ENCODE measurements around the gene CORO7. TPM values are rescaled to one million over a fixed set of nuclear protein-coding genes. Genes with fewer than 3 reads are reported as not detected.

Gene CORO7
- total RNA-seq, 4 donors from 2014 or later, result 11.0 to 38.9 (median 17.8) TPM

DNA sequence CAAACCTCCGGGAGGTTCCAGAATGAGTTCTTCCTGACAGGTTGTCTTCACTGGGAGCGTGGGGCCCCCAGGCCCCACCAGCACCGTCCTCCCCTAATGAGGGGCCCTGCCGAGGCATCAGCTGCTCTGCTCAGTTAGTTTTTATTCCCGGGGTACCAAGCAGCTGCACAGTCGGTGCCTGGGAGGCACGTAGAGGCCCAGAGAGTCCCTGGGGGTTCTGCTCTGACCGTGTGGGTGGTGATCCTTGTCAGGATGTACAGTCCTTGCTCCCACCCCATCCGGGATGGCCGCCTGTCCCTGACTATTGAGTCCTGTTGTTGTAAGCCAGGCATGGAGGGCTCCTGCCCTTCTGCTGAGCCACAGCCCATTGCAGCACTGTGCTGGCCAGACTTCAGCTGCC, 39.6 kb upstream of the CORO7 start:
- no peaks in the 10 kb centered on the region for H3K27me3 ChIP-seq
- H3K4me3 ChIP-seq, result no peak overlapping the region
- TF ChIP-seq, protein P1, sequence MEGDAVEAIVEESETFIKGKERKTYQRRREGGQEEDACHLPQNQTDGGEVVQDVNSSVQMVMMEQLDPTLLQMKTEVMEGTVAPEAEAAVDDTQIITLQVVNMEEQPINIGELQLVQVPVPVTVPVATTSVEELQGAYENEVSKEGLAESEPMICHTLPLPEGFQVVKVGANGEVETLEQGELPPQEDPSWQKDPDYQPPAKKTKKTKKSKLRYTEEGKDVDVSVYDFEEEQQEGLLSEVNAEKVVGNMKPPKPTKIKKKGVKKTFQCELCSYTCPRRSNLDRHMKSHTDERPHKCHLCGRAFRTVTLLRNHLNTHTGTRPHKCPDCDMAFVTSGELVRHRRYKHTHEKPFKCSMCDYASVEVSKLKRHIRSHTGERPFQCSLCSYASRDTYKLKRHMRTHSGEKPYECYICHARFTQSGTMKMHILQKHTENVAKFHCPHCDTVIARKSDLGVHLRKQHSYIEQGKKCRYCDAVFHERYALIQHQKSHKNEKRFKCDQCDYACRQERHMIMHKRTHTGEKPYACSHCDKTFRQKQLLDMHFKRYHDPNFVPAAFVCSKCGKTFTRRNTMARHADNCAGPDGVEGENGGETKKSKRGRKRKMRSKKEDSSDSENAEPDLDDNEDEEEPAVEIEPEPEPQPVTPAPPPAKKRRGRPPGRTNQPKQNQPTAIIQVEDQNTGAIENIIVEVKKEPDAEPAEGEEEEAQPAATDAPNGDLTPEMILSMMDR (IDR thresholded peaks at IDR 0.05), result no peak
- TF ChIP-seq EP300 (IDR thresholded peaks at IDR 0.05), result no peak
- no peak for TF ChIP-seq POLR2AphosphoS5 (IDR thresholded peaks at IDR 0.05)
- no peak for TF ChIP-seq POLR2A (IDR thresholded peaks at IDR 0.05)
- peaks cover 0 to 98% of the 10 kb centered on the region in 2 donors for H3K36me3 ChIP-seq
- H3K9me3 ChIP-seq, result no peaks in the 10 kb centered on the region
- ATAC-seq, result no peak
- H3K27ac ChIP-seq, result no peak overlapping the region
- no peaks in the 10 kb centered on the region for H3K4me1 ChIP-seq
- WGBS, 2 donors (ENCODE audit: low coverage in 1 of 2), result 82% methylated on average over 7 of the region's 10 CpGs

GRCh38 chr16:4455081-4455480, 38.7 kb upstream of the CORO7 start:
- Histone ChIP-seq H3K4me1 (no peaks in the 10 kb centered on the region), H3K9me3 (no peaks in the 10 kb centered on the region), H3K27me3 (no peaks in the 10 kb centered on the region), H3K27ac (no peak overlapping the region), H3K4me3 (no peak overlapping the region), H3K36me3 (peaks cover 0 to 98% of the 10 kb centered on the region in 2 donors)
- no CpG with 5 or more reads among the region's 14 CpGs for WGBS, 2 donors (ENCODE audit: low coverage in 1 of 2)
- ATAC-seq, result no peak
- TF ChIP-seq, protein P1 (IDR thresholded peaks at IDR 0.05), result no peak

DNA sequence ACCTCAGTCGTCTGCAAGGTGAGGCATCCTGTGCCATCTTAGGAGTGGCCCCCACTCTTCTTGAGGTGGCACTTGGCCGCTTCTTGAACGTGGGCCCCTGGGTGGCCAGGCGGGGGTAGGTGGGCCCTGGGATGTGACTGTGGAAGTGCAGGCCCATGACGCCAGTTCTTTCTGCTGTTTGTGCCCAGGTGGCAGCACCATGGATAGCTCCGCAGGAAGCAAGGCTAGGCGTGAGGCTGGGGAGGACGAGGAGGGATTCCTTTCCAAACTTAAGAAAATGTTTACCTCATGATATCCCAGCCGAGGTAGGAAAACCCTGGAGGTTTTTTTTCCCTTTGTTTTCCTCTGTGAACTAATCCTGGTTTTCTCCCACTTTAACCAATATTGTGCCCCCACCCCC, 38.2 kb upstream of the CORO7 start:
- ATAC-seq, result no peak
- TF ChIP-seq EP300 (IDR thresholded peaks at IDR 0.05), result no peak
- no peak for TF ChIP-seq POLR2AphosphoS5 (IDR thresholded peaks at IDR 0.05)
- TF ChIP-seq, protein P1 (IDR thresholded peaks at IDR 0.05), result no peak
- no peak for TF ChIP-seq POLR2A (IDR thresholded peaks at IDR 0.05)
- H3K4me3 ChIP-seq, result no peak overlapping the region
- WGBS, 2 donors (ENCODE audit: low coverage in 1 of 2), result 64 to 93% methylated on average over 3 to 6 of the region's 9 CpGs
- no peaks in the 10 kb centered on the region for H3K4me1 ChIP-seq
- H3K27ac ChIP-seq, result no peak overlapping the region
- H3K36me3 ChIP-seq, result peaks cover 0 to 99% of the 10 kb centered on the region in 2 donors
- no peaks in the 10 kb centered on the region for H3K27me3 ChIP-seq
- H3K9me3 ChIP-seq, result no peaks in the 10 kb centered on the region

DNA sequence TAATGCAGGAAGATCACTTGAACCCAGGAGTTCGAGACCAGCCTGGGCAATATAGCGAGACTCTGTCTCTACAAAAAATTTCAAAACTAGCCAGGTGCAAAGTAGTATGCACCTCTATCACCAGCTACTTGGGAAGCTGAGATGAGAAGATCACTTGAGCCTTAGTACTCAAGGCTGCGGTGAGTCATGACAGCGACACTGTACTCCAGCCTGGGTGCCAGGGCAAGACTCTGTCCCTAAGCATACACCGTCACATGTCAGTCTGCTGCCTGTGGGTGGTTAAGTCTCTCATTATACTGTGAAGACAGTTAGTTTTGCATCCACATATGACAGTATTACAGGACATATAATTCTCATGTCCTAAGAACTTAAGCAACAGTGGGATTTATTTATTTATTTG, 36.3 kb upstream of the CORO7 start:
- ATAC-seq, result no peak
- Histone ChIP-seq H3K27ac (no peak overlapping the region), H3K4me1 (no peaks in the 10 kb centered on the region), H3K36me3 (peaks cover 0 to 99% of the 10 kb centered on the region in 2 donors), H3K27me3 (no peaks in the 10 kb centered on the region), H3K4me3 (no peak overlapping the region), H3K9me3 (no peaks in the 10 kb centered on the region)
- 90 to 100% methylated on average over 1 to 5 of the region's 5 CpGs for WGBS, 2 donors (ENCODE audit: low coverage in 1 of 2)
- TF ChIP-seq, protein P1 (IDR thresholded peaks at IDR 0.05), result no peak

GRCh38 chr16:4450931-4451519, 34.6 kb upstream of the CORO7 start:
- no peak for ATAC-seq
- no peaks in the 10 kb centered on the region for H3K27me3 ChIP-seq
- no peak overlapping the region for H3K27ac ChIP-seq
- TF ChIP-seq POLR2AphosphoS5 (IDR thresholded peaks at IDR 0.05), result no peak
- no peak for TF ChIP-seq EP300 (IDR thresholded peaks at IDR 0.05)
- no peak for TF ChIP-seq POLR2A (IDR thresholded peaks at IDR 0.05)
- TF ChIP-seq, protein P1 (IDR thresholded peaks at IDR 0.05), result no peak
- WGBS, 2 donors (ENCODE audit: low coverage in 1 of 2), result 82 to 88% methylated on average over 3 to 5 of the region's 14 CpGs
- H3K4me1 ChIP-seq, result no peaks in the 10 kb centered on the region
- no peak overlapping the region for H3K4me3 ChIP-seq
- no peaks in the 10 kb centered on the region for H3K9me3 ChIP-seq
- peaks cover 0 to 99% of the 10 kb centered on the region in 2 donors for H3K36me3 ChIP-seq

Measured in gastroesophageal sphincter (tissue), 4 donors.